Activated CD8-positive, alpha-beta T cell treated with anti-CD3 and anti-CD28 coated beads for 36 hours (primary cell): Measurements from ENCODE around the gene PLCB2. TPM values are rescaled to one million over a fixed set of nuclear protein-coding genes. Genes with fewer than 3 reads are reported as not detected.

Experiments
- ATAC-seq: fragments of 200-7000 bp; cut with Tn5 transposase; one replicate; pipeline ENCODE4 v1.10.0; 2021; ENCODE audit warnings: mild to moderate bottlenecking, moderate library complexity
- CTCF ChIA-PET: fragments of 350-600 bp; sonication (Branson Sonifier 250); formaldehyde crosslinking; loops from one replicate; lab custom pipeline; 2021; ENCODE audit warnings: antibody characterized with exemption; lab: Charles Lee
- POLR2A ChIA-PET: fragments of 350-600 bp; sonication (Branson Sonifier 250); formaldehyde crosslinking; loops from one replicate; lab custom pipeline; 2021; ENCODE audit warnings: antibody characterized with exemption; lab: Charles Lee
- DNase-seq: peaks from one replicate; pipeline ENCODE4 v3.0.0-alpha.2; 2020
- H3K27ac Mint-ChIP-seq: one replicate; pipeline ENCODE4 v1.8.0; 2021; ENCODE audit warnings: mild to moderate bottlenecking, mixed read lengths
- H3K27me3 Mint-ChIP-seq: one replicate; pipeline ENCODE4 v1.8.0; 2021; ENCODE audit warnings: mixed read lengths
- H3K36me3 Mint-ChIP-seq: one replicate; pipeline ENCODE4 v1.8.0; 2021; ENCODE audit warnings: low read depth, mixed read lengths
- H3K4me1 Mint-ChIP-seq: one replicate; pipeline ENCODE4 v1.8.0; 2021; ENCODE audit warnings: low read depth, mixed read lengths
- H3K4me3 Mint-ChIP-seq: one replicate; pipeline ENCODE4 v1.8.0; 2021; ENCODE audit warnings: mild to moderate bottlenecking, moderate library complexity, mixed read lengths
- H3K9me3 Mint-ChIP-seq: one replicate; pipeline ENCODE4 v1.8.0; 2021; ENCODE audit warnings: mixed read lengths
- intact Hi-C: fragments of 100-400 bp; cut with micrococcal nuclease; formaldehyde crosslinking; loops from one replicate; pipeline ENCODE4 v1.10.0; 2022
- total RNA-seq, 2 experiments: library from RNA; stranded (reverse); gene quantifications; one replicate each; pipeline ENCODE4 v1.2.3, GENCODE V29; 2021
- TF ChIP-seq, protein P1 (sequence below): fragments of 200-600 bp; IDR thresholded peaks from one replicate; pipeline ENCODE4 v1.8.0; 2022; ENCODE audit warnings: antibody characterized with exemption, mild to moderate bottlenecking

Gene PLCB2
- total RNA-seq, 2 experiments from 2014 or later: 44.6 to 58.8 TPM

DNA sequence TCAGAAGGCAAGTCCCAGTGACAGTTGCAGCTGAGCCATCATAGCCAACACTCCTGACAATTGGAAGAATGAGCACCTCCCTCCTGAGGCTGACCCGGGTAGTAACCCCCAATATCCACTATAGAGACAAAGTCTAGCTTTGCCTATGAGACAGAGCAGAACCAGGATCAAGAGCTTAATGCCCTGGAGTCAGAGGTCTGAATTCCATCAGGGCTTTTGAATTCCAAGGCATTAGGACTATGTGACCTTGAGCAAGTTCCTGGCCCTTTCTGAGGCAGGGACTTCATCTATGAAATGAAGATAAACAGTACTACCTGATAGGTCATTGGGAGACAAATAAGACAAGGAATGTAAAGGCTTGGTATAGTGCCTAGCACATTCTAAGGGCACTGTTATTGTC is 12.7 kb upstream of the PLCB2 start:
- CTCF ChIA-PET: interaction anchor here (0.6 to 23.8 kb wide), 22 partner anchors 8 to 134 kb away, joined by 3 to 595 read pairs (median 4); partner anchors contain the start of genes ANKRD63, CCDC9B, IVD and KNSTRN
- no peak for DNase-seq
- Mint-ChIP-seq H3K27me3 (no peaks in the 10 kb centered on the region), H3K4me3 (no peak overlapping the region), H3K4me1 (peaks cover 16% of the 10 kb centered on the region), H3K36me3 (peaks cover 3% of the 10 kb centered on the region), H3K27ac (no peak overlapping the region), H3K9me3 (no peaks in the 10 kb centered on the region)
- intact Hi-C loops: no loop called here
- ATAC-seq: no peak
- TF ChIP-seq, protein P1, sequence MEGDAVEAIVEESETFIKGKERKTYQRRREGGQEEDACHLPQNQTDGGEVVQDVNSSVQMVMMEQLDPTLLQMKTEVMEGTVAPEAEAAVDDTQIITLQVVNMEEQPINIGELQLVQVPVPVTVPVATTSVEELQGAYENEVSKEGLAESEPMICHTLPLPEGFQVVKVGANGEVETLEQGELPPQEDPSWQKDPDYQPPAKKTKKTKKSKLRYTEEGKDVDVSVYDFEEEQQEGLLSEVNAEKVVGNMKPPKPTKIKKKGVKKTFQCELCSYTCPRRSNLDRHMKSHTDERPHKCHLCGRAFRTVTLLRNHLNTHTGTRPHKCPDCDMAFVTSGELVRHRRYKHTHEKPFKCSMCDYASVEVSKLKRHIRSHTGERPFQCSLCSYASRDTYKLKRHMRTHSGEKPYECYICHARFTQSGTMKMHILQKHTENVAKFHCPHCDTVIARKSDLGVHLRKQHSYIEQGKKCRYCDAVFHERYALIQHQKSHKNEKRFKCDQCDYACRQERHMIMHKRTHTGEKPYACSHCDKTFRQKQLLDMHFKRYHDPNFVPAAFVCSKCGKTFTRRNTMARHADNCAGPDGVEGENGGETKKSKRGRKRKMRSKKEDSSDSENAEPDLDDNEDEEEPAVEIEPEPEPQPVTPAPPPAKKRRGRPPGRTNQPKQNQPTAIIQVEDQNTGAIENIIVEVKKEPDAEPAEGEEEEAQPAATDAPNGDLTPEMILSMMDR: no peak
- POLR2A ChIA-PET: interaction anchor here (0.6 to 2.2 kb wide), 3 partner anchors 12 to 247 kb away, joined by 3 to 7 read pairs (median 5); partner anchors contain the start of gene PLCB2

DNA sequence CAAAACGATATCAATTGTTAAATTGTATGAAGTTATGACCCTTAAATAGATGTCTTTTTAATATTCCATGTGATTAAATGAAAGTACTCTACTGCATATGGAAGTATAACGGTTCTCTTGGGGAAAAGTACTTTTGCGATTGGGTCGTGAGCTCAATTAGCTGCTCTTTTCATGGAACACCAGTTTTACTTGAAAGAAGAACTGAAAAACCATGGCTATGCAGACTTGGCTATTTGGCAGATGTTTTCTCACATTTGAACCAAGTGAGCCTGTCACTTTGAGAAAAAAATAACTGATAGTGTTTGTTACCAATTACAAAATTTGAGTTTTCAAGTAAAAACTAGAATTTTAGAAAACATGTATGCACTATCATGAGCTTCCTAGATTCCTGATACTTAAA is 9.8 kb upstream of the PLCB2 start:
- ChIA-PET POLR2A (interaction anchor here (1.0 kb wide), 1 partner anchor 9 kb away, joined by 9 read pairs; the partner anchor contains the start of gene PLCB2), CTCF (interaction anchor here (6.9 to 23.8 kb wide), 3 partner anchors 7 to 44 kb away, joined by 156 to 595 read pairs (median 376); partner anchors contain the start of genes CCDC9B and PLCB2)
- ATAC-seq: no peak
- Mint-ChIP-seq H3K27me3 (no peaks in the 10 kb centered on the region), H3K4me1 (peaks cover 25% of the 10 kb centered on the region), H3K27ac (no peak overlapping the region), H3K4me3 (no peak overlapping the region), H3K9me3 (no peaks in the 10 kb centered on the region), H3K36me3 (no peaks in the 10 kb centered on the region)
- intact Hi-C loops: no loop called here
- no peak for DNase-seq
- TF ChIP-seq, protein P1: no peak

DNA sequence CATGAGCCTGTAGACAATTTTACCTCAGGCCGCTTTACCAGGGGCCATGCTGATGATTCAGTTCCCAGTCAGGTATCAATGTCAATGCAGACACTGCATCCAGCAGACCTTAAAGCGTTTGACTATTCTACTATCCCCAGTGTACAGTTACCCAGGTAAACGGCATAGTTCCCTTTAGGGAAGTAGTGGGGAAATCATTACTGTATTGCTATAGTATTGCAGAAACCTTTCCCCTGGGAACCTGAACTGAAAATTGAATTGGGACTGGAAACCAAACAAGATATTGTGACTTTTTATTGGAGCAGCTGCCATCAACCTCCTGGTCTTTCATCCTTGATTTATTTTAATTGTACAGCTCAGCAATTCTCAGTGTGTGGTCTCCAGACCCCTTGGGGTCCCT is 9.2 kb upstream of the PLCB2 start:
- Mint-ChIP-seq H3K9me3 (no peaks in the 10 kb centered on the region), H3K4me3 (no peak overlapping the region), H3K27me3 (no peaks in the 10 kb centered on the region), H3K36me3 (no peaks in the 10 kb centered on the region), H3K27ac (no peak overlapping the region), H3K4me1 (peaks cover 22% of the 10 kb centered on the region)
- intact Hi-C loops: no loop called here
- no peak for DNase-seq
- ChIA-PET POLR2A (interaction anchor here (1.9 kb wide), 1 partner anchor 9 kb away, joined by 9 read pairs; the partner anchor contains the start of gene PLCB2), CTCF (interaction anchor here (1.0 to 23.8 kb wide), 3 partner anchors 20 to 43 kb away, joined by 3 to 595 read pairs (median 376); partner anchors contain the start of gene CCDC9B)
- TF ChIP-seq, protein P1: no peak
- no peak for ATAC-seq

DNA sequence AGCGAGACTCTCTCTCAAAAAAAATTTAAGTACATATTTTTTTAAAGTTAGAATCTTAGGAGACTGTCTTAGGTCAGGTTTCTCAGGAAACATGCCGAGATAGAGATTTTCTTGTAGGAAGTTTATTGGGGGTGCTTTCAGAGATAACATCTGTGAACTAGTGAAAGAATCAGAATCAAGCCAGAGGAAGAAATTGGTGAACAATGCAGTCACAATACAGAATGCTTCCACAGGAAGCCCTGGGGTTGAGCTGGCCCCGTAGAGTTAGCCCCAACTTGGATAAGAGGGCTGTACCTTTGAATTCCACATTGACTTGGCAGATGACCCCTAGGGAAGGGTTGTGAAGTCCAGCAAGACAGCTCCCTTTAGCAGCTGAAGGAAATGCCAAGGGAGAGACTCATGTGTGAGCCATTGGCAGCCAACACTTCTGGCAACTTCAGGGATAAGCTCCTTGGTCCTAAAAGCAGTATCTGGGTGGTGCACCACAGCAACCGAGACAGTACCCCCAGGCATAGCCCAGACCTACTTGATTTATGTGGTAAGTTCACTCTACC is 7.1 kb upstream of the PLCB2 start:
- intact Hi-C loops: no loop called here
- TF ChIP-seq, protein P1: no peak
- POLR2A ChIA-PET: no interaction called here
- Mint-ChIP-seq H3K4me1 (peaks cover 18% of the 10 kb centered on the region), H3K36me3 (no peaks in the 10 kb centered on the region), H3K27me3 (no peaks in the 10 kb centered on the region), H3K9me3 (no peaks in the 10 kb centered on the region), H3K27ac (no peak overlapping the region), H3K4me3 (no peak overlapping the region)
- ATAC-seq: no peak
- no peak for DNase-seq
- CTCF ChIA-PET: interaction anchor here (0.9 to 23.8 kb wide), 6 partner anchors 6 to 269 kb away, joined by 3 to 595 read pairs (median 80); partner anchors contain the start of genes CCDC9B and INAFM2
